H1 (cell line): ENCODE measurements around the gene TMEM51. TPM values are rescaled to one million over a fixed set of nuclear protein-coding genes. Genes with fewer than 3 reads are reported as not detected.

ENCODE experiments used
- CTCF ChIA-PET: fragments of 300-600 bp; sonication (Branson Sonifier 250); formaldehyde crosslinking; loops from one replicate; lab custom pipeline; 2021; ENCODE audit not compliant: partially characterized antibody; lab: Charles Lee
- POLR2A ChIA-PET: fragments of 300-600 bp; sonication (Branson Sonifier 250); formaldehyde crosslinking; loops from one replicate; lab custom pipeline; 2021; ENCODE audit warnings: inconsistent platforms; ENCODE audit not compliant: partially characterized antibody; lab: Charles Lee
- DNase-seq, 2 experiments: peaks; one replicate each; pipeline versions ENCODE4 v3.0.0 to v3.0.0-alpha.2; 2010 to 2022; ENCODE audit warnings: low spot score in 2 of 2, low read depth in 1 of 2, mixed read lengths in 1 of 2
- FAIRE-seq: peaks from 2 replicates; lab custom pipeline; 2011; peaks lifted over from hg19 to GRCh38; lab: Jason Lieb, UNC
- H2AFZ ChIP-seq: 2 replicates; pipeline ENCODE4 v1.8.1; 2012; ENCODE audit warnings: low read length, inconsistent platforms
- H2AK5ac ChIP-seq: 2 replicates; pipeline ENCODE4 v1.6.1; 2013; ENCODE audit warnings: low read depth, low read length
- H2BK120ac ChIP-seq: replicated peaks from 2 replicates; pipeline ENCODE3; 2013; ENCODE audit warnings: low read depth, low read length, inconsistent platforms
- H2BK12ac ChIP-seq: 2 replicates; pipeline ENCODE4 v1.6.1; 2013; ENCODE audit warnings: low read depth, low read length
- H2BK15ac ChIP-seq: 2 replicates; pipeline ENCODE4 v1.6.1; 2013; ENCODE audit warnings: low read length
- H2BK20ac ChIP-seq: 2 replicates; pipeline ENCODE4 v1.6.1; 2013; ENCODE audit warnings: low read length
- H2BK5ac ChIP-seq: 2 replicates; pipeline ENCODE4 v1.6.1; 2013; ENCODE audit warnings: low read depth, low read length
- H3K14ac ChIP-seq: 2 replicates; pipeline ENCODE4 v1.6.1; 2013; ENCODE audit warnings: inconsistent platforms; ENCODE audit not compliant: insufficient read length
- H3K18ac ChIP-seq: 2 replicates; pipeline ENCODE4 v1.6.1; 2013; ENCODE audit warnings: low read length; ENCODE audit errors: extremely low read depth
- H3K23ac ChIP-seq: 2 replicates; pipeline ENCODE4 v1.6.1; 2013; ENCODE audit warnings: inconsistent platforms; ENCODE audit not compliant: insufficient read length
- H3K23me2 ChIP-seq: 2 replicates; pipeline ENCODE4 v1.6.1; 2013; ENCODE audit warnings: low read depth, low read length
- H3K27ac ChIP-seq: 2 replicates; pipeline ENCODE4 v1.6.1; 2011; ENCODE audit warnings: low read depth, low read length, inconsistent platforms
- H3K27me3 ChIP-seq, 4 experiments: replicated peaks in 1 of 4; 1 replicate in 1 of 4; 2 replicates in 3 of 4; pipeline versions ENCODE4 v1.6.1 to v1.8.1; 2011 to 2013; ENCODE audit warnings: low read length in 3 of 4, mild to moderate bottlenecking in 3 of 4, inconsistent platforms in 2 of 4, mixed read lengths in 2 of 4, moderate library complexity in 1 of 4; ENCODE audit not compliant: control insufficient read depth in 3 of 4, insufficient read depth in 3 of 4; ENCODE audit errors: extremely low read depth in 1 of 4
- H3K36me3 ChIP-seq, 4 experiments: 2 replicates each; pipeline versions ENCODE4 v1.6.1 to v1.8.1; 2011 to 2013; ENCODE audit warnings: mild to moderate bottlenecking in 4 of 4, low read length in 3 of 4, moderate library complexity in 2 of 4, control low read depth in 1 of 4, inconsistent platforms in 1 of 4; ENCODE audit not compliant: insufficient read depth in 4 of 4, control insufficient read depth in 2 of 4
- H3K4ac ChIP-seq: replicated peaks from 2 replicates; pipeline ENCODE3; 2013; ENCODE audit warnings: low read length, low read depth, mixed read lengths, inconsistent platforms; ENCODE audit not compliant: insufficient read length
- H3K4me1 ChIP-seq, 4 experiments: replicated peaks in 1 of 4; 1 replicate in 1 of 4; 2 replicates in 3 of 4; pipeline versions ENCODE4 v1.6.1 to v1.8.1; 2011 to 2013; ENCODE audit warnings: low read length in 3 of 4, inconsistent platforms in 2 of 4, mixed read lengths in 1 of 4; ENCODE audit not compliant: insufficient read depth in 4 of 4, control insufficient read depth in 3 of 4
- H3K4me2 ChIP-seq, 2 experiments: 2 replicates each; pipeline versions ENCODE4 v1.6.1 to v1.8.1; 2011 to 2013; ENCODE audit warnings: low read depth in 2 of 2, low read length in 2 of 2, control low read depth in 1 of 2, inconsistent platforms in 1 of 2, mild to moderate bottlenecking in 1 of 2; ENCODE audit not compliant: insufficient read depth in 1 of 2
- H3K4me3 ChIP-seq, 4 experiments: fragments of 200-600, 300-600 bp in 1 of 4; sonication (generic), shearing (Covaris generic), sonication (Bioruptor Twin) in 1 of 4; 2 replicates each; pipeline versions ENCODE4 v1.5.1 to v1.8.1; 2011 to 2016; ENCODE audit warnings: low read length in 4 of 4, low read depth in 3 of 4, control low read depth in 2 of 4, inconsistent platforms in 2 of 4, mild to moderate bottlenecking in 2 of 4, mixed read lengths in 1 of 4, moderate library complexity in 1 of 4; ENCODE audit not compliant: insufficient read depth in 2 of 4; ENCODE audit errors: extremely low read depth in 1 of 4
- H3K56ac ChIP-seq: replicated peaks from 2 replicates; pipeline ENCODE3; 2013; ENCODE audit warnings: low read depth, mild to moderate bottlenecking, mixed read lengths, low read length, inconsistent platforms; ENCODE audit not compliant: insufficient read length
- H3K79me1 ChIP-seq: 2 replicates; pipeline ENCODE4 v1.6.1; 2013; ENCODE audit warnings: low read depth, low read length, control low read depth
- H3K79me2 ChIP-seq, 2 experiments: 2 replicates each; pipeline versions ENCODE4 v1.6.1 to v1.8.1; 2012 to 2013; ENCODE audit warnings: low read length in 2 of 2, mild to moderate bottlenecking in 2 of 2, inconsistent platforms in 1 of 2; ENCODE audit not compliant: insufficient read depth in 2 of 2, control insufficient read depth in 1 of 2
- H3K9ac ChIP-seq, 4 experiments: replicated peaks in 1 of 4; 1 replicate in 1 of 4; 2 replicates in 3 of 4; pipeline versions ENCODE4 v1.6.1 to v1.8.1; 2011 to 2013; ENCODE audit warnings: low read depth in 3 of 4, low read length in 3 of 4, control low read depth in 2 of 4, mild to moderate bottlenecking in 2 of 4, moderate library complexity in 2 of 4, inconsistent platforms in 1 of 4; ENCODE audit errors: extremely low read depth in 1 of 4
- H3K9me3 ChIP-seq, 2 experiments: 2 replicates each; pipeline versions ENCODE4 v1.6.1 to v1.8.1; 2012 to 2013; ENCODE audit warnings: mild to moderate bottlenecking in 2 of 2, moderate library complexity in 2 of 2, control low read depth in 1 of 2, inconsistent platforms in 1 of 2, low read depth in 1 of 2, low read length in 1 of 2, mixed read lengths in 1 of 2; ENCODE audit not compliant: insufficient read depth in 2 of 2
- H4K20me1 ChIP-seq, 2 experiments: replicated peaks in 1 of 2; 2 replicates each; pipeline versions ENCODE3 to v1.8.1; 2011 to 2013; ENCODE audit warnings: inconsistent platforms in 2 of 2, low read length in 2 of 2, mild to moderate bottlenecking in 1 of 2; ENCODE audit not compliant: insufficient read depth in 2 of 2, control insufficient read depth in 1 of 2
- H4K5ac ChIP-seq: 2 replicates; pipeline ENCODE4 v1.6.1; 2013; ENCODE audit warnings: low read length, low read depth, mixed read lengths, inconsistent platforms; ENCODE audit not compliant: insufficient read length
- H4K8ac ChIP-seq: 2 replicates; pipeline ENCODE4 v1.8.0; 2013; ENCODE audit warnings: mild to moderate bottlenecking, moderate library complexity, low read length, inconsistent platforms; ENCODE audit not compliant: insufficient read depth; ENCODE audit errors: extremely low read depth
- H4K91ac ChIP-seq: replicated peaks from 2 replicates; pipeline ENCODE3; 2013; ENCODE audit warnings: low read length, mixed read lengths, inconsistent platforms; ENCODE audit not compliant: insufficient read length
- CREB1 ChIP-seq: IDR thresholded peaks from 2 replicates; pipeline ENCODE4 v1.6.1; 2012; ENCODE audit warnings: inconsistent platforms
- EGR1 ChIP-seq: IDR thresholded peaks from 2 replicates; pipeline ENCODE4 v1.6.1; 2011; ENCODE audit warnings: low read depth, low read length, borderline replicate concordance
- EP300 ChIP-seq, 2 experiments: IDR thresholded peaks; 1 replicate in 1 of 2; 2 replicates in 1 of 2; pipeline ENCODE4 v1.6.1; 2011 to 2012; ENCODE audit warnings: low read depth in 2 of 2, low read length in 2 of 2, mild to moderate bottlenecking in 2 of 2, borderline replicate concordance in 1 of 2, inconsistent platforms in 1 of 2, moderate library complexity in 1 of 2
- FOSL1 ChIP-seq: IDR thresholded peaks from 2 replicates; pipeline ENCODE4 v1.6.1; 2011; ENCODE audit warnings: mild to moderate bottlenecking, low read depth, low read length, moderate library complexity; ENCODE audit not compliant: insufficient read depth
- NANOG ChIP-seq: IDR thresholded peaks from 2 replicates; pipeline ENCODE4 v1.6.1; 2011; ENCODE audit warnings: low read length, low read depth, mild to moderate bottlenecking, inconsistent platforms; ENCODE audit not compliant: insufficient read depth, poor library complexity, severe bottlenecking
- POLR2AphosphoS5 ChIP-seq: IDR thresholded peaks from 2 replicates; pipeline ENCODE4 v1.6.1; 2011; ENCODE audit warnings: low read depth, low read length
- POU5F1 ChIP-seq: IDR thresholded peaks from 2 replicates; pipeline ENCODE4 v1.6.1; 2011; ENCODE audit warnings: low read depth, mild to moderate bottlenecking, low read length, moderate library complexity
- SP1 ChIP-seq: IDR thresholded peaks from 2 replicates; pipeline ENCODE4 v1.6.1; 2011; ENCODE audit warnings: low read depth, low read length
- TAF7 ChIP-seq: optimal IDR thresholded peaks from 2 replicates; pipeline ENCODE3; 2011; ENCODE audit warnings: low read depth, mild to moderate bottlenecking, inconsistent platforms, low read length, moderate library complexity, borderline replicate concordance
- TCF12 ChIP-seq: IDR thresholded peaks from 2 replicates; pipeline ENCODE4 v1.6.1; 2011; ENCODE audit warnings: low read depth, mild to moderate bottlenecking, low read length
- YY1 ChIP-seq: IDR thresholded peaks from 2 replicates; pipeline ENCODE4 v1.6.1; 2011; ENCODE audit warnings: low read depth, mild to moderate bottlenecking, low read length
- WGBS, 2 experiments: shearing (Covaris generic) in 1 of 2; methylation state at CpG; one replicate each; pipeline versions ENCODE4 v1.1.6 to v1.1.7; 2013 to 2015; ENCODE audit warnings: low lambda C conversion rate in 2 of 2, mixed read lengths in 2 of 2, inconsistent platforms in 1 of 2, low coverage in 1 of 2, missing lambda C conversion rate in 1 of 2; ENCODE audit not compliant: insufficient replicate concordance in 2 of 2, insufficient coverage in 1 of 2, insufficient read length in 1 of 2; ENCODE audit errors: extremely low coverage in 1 of 2, missing lambda C conversion rate in 1 of 2; 5-methylcytosine and 5-hydroxymethylcytosine counted together
- polyA plus RNA-seq, 7 experiments: library from polyadenylated mRNA; depleted of rRNA in 3 of 7; stranded (reverse) in 5 of 7; unstranded in 2 of 7; fragments of >200 nt in 5 of 7; fragments of 200-250 nt in 2 of 7; gene quantifications; 1 replicate in 5 of 7; 2 replicates in 1 of 7; 4 replicates in 1 of 7; pipeline versions ENCODE4 v1.2.1 to v1.2.3, GENCODE V29; 2011 to 2013; ENCODE audit warnings: missing spikeins in 2 of 7, mixed read lengths in 2 of 7
- total RNA-seq: library from RNA; stranded (reverse); fragmentation: NEBNext Ultra II Directional; extraction: Animal tissue kit (Norgen Biotek cat#: 25700); gene quantifications from 2 replicates; pipeline ENCODE4 v1.2.1, GENCODE V29; 2021
- TF ChIP-seq, protein P1 (sequence below): IDR thresholded peaks from 2 replicates; pipeline ENCODE4 v1.6.1; 2011; ENCODE audit warnings: low read depth, mild to moderate bottlenecking, low read length; ENCODE audit not compliant: insufficient read depth
- TF ChIP-seq, protein P2 (sequence below): IDR thresholded peaks from 2 replicates; pipeline ENCODE4 v1.6.1; 2012; ENCODE audit warnings: inconsistent platforms

Gene TMEM51
- total and polyA plus RNA-seq, 2 of the 8 experiments (the other 6 are each of a cell fraction or from before 2014, with no cell fraction given), result 9.9 to 10.7 TPM

DNA sequence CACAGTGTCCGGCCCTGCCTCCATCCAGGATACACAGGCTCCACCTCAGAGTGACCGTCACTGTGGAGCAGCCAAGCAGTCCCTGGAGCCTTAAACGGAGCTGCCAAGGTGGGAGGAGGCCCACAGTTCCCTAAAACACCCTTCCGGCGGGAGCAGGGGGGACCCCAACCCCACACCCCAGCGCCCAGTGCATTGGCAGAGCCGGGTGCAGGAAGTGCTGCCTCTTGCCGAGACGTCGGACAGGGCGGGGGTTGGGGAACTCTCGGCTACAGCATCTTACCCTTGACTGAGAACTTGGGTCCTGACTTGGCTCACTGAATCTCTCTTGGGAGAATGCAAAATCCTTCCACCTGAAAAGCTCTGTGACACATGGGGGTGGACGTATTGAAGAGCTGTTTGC, 38.7 kb upstream of the TMEM51 start:
- Histone ChIP-seq H2AK5ac (no peak overlapping the region), H3K9me3 (no peaks in the 10 kb centered on the region), H3K4me1 (peaks cover 9 to 20% (median 11%) of the 10 kb centered on the region in 4 experiments), H3K9ac (no peak overlapping the region), H3K23ac (no peak overlapping the region), H2AFZ (no peak overlapping the region), H4K91ac (no peak overlapping the region), H2BK5ac (0 out of 2 replicates have a peak overlapping the region, but pooled peaks have one; percentile 35), H3K18ac (no peak overlapping the region), H3K56ac (no peak overlapping the region), H2BK15ac (0 out of 2 replicates have a peak overlapping the region, but pooled peaks have one; percentile 61), H3K4me2 (no peak overlapping the region), H3K79me2 (no peaks in the 10 kb centered on the region), H3K27ac (no peak overlapping the region), H3K14ac (no peak overlapping the region), H3K36me3 (peaks cover 0 to 3% (median 0%) of the 10 kb centered on the region in 4 experiments; a peak in 1 of 8 replicates), H2BK12ac (no peak overlapping the region), H2BK120ac (no peak overlapping the region), H3K23me2 (peaks cover 5% of the 10 kb centered on the region; the same call in 1 of the 2 replicates), H3K4ac (no peak overlapping the region), H3K4me3 (no peak overlapping the region), H4K5ac (no peak overlapping the region), H3K27me3 (no peaks in the 10 kb centered on the region; a peak in 1 of 7 replicates), H2BK20ac (no peak overlapping the region), H4K8ac (no peak overlapping the region), H4K20me1 (no peaks in the 10 kb centered on the region), H3K79me1 (no peaks in the 10 kb centered on the region)
- WGBS, 2 experiments, result 89% methylated on average over 13 of the region's 13 CpGs; no CpG with 5 or more reads in 1 of the 2 experiments
- DNase-seq, result no peak
- ChIA-PET POLR2A (no interaction called here), CTCF (interaction anchor here (0.7 to 2.9 kb wide), 5 partner anchors 13 to 157 kb away, joined by 3 to 7 read pairs (median 3); no protein-coding TSS in a partner anchor)
- no peak for FAIRE-seq
- TF ChIP-seq, protein P1, sequence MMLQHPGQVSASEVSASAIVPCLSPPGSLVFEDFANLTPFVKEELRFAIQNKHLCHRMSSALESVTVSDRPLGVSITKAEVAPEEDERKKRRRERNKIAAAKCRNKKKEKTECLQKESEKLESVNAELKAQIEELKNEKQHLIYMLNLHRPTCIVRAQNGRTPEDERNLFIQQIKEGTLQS, result no peak
- TF ChIP-seq TAF7, result no peak
- TF ChIP-seq, protein P2, sequence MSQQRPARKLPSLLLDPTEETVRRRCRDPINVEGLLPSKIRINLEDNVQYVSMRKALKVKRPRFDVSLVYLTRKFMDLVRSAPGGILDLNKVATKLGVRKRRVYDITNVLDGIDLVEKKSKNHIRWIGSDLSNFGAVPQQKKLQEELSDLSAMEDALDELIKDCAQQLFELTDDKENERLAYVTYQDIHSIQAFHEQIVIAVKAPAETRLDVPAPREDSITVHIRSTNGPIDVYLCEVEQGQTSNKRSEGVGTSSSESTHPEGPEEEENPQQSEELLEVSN, result no peak
- no peak for TF ChIP-seq YY1
- no peak for TF ChIP-seq SP1
- TF ChIP-seq TCF12, result no peak
- no peak for TF ChIP-seq FOSL1
- TF ChIP-seq POU5F1, result no peak
- no peak for TF ChIP-seq EP300 (IDR thresholded peaks at IDR 0.05; ENCODE audit: borderline replicate concordance in 1 of 2, low read depth in 2 of 2, low read length in 2 of 2)
- TF ChIP-seq NANOG, result no peak
- no peak for TF ChIP-seq CREB1
- TF ChIP-seq POLR2AphosphoS5, result no peak
- no peak for TF ChIP-seq EGR1
